ENCODE measurements around the gene CDYL. TPM values are rescaled to one million over a fixed set of nuclear protein-coding genes. Genes with fewer than 3 reads are reported as not detected.
A peak's percentile ranks its signal among the peaks of the same experiment; 100 is the strongest.

The CDYL gene
- total and polyA plus RNA-seq, 7 donors: 14.2 to 82.8 (median 37.9) TPM

DNA sequence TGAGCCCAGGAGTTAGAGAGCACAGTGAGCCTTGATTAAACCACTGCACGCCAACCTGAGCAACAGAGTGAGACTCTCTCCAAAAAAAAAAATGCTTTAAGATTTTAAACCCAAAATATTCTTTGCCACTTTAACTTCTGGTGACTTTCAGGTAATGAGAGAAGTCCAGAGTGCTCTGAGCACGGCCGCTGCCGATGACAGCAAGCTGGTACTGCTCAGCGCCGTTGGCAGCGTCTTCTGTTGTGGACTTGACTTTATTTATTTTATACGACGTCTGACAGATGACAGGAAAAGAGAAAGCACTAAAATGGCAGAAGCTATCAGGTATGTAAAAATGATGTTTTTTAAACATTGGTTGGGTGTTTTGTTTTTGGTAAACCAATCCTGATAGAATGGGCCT lies 161.2 kb downstream of the CDYL start:
- H3K27ac ChIP-seq: no peak overlapping the region
- no peak for DNase-seq
- H3K36me3 ChIP-seq: peaks cover 0 to 5% (median 0%) of the 10 kb centered on the region in 4 donors
- TF ChIP-seq EP300 (IDR thresholded peaks at IDR 0.05) (no peak), POLR2A (IDR thresholded peaks at IDR 0.05) (no peak), POLR2AphosphoS5 (IDR thresholded peaks at IDR 0.05) (no peak), CTCF (IDR thresholded peaks at IDR 0.05) (no peak)
- WGBS, 2 donors: 89 to 94% methylated on average over 9 of the region's 9 CpGs
- intact Hi-C loops (cut with DNase I): loop anchor here (10.0 kb wide), 2 partner anchors 163 to 623 kb away; partner anchors contain the start of gene CDYL
- H3K4me3 ChIP-seq: no peak overlapping the region
- no peaks in the 10 kb centered on the region for H3K9me3 ChIP-seq
- H3K4me1 ChIP-seq: peaks cover 0 to 16% (median 13%) of the 10 kb centered on the region in 4 donors
- no peaks in the 10 kb centered on the region for H3K27me3 ChIP-seq

DNA sequence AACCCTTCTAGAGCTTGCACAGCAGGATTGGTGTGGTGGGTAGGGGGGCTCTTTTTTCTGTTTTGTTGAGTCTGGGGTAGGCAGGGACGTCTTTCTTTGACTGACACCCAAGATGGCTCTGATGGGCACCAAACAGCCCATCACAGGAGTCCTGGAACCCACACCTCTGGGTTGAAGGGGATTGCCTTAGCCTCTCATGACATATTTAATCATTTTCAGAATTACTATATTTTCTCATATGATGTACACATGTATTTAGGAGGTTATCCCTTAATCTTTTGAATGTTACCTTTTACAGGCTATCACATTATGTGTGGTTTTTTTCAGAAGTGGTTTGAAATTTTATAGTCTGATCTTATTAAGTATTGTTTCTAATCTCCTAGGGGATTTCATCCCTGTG lies 163.0 kb downstream of the CDYL start:
- intact Hi-C loops (cut with DNase I): loop anchor here (10.0 kb wide), 2 partner anchors 164 to 624 kb away; partner anchors contain the start of gene CDYL
- 82 to 86% methylated on average over 1 of the region's 1 CpG for WGBS, 2 donors
- no peak for DNase-seq

GRCh38 chr6:4940416-4940815 lies 164.2 kb downstream of the CDYL start:
- Histone ChIP-seq H3K9me3 (no peaks in the 10 kb centered on the region), H3K4me1 (peaks cover 0 to 20% (median 15%) of the 10 kb centered on the region in 4 donors), H3K27me3 (no peaks in the 10 kb centered on the region), H3K27ac (no peak overlapping the region), H3K36me3 (peaks cover 0 to 19% (median 7%) of the 10 kb centered on the region in 4 donors), H3K4me3 (no peak overlapping the region)
- intact Hi-C loops (cut with DNase I): no loop called here
- 60 to 77% methylated on average over 5 of the region's 5 CpGs for WGBS, 2 donors
- no peak for DNase-seq
- no peak for TF ChIP-seq POLR2A (IDR thresholded peaks at IDR 0.05)

More for the DNA sequence above, 163.0 kb downstream of the CDYL start:
- Histone ChIP-seq H3K4me3 (no peak overlapping the region), H3K4me1 (peaks cover 0 to 20% (median 15%) of the 10 kb centered on the region in 4 donors), H3K27me3 (no peaks in the 10 kb centered on the region), H3K9me3 (no peaks in the 10 kb centered on the region), H3K27ac (no peak overlapping the region), H3K36me3 (peaks cover 0 to 11% (median 1%) of the 10 kb centered on the region in 4 donors)
- no peak for TF ChIP-seq CTCF (IDR thresholded peaks at IDR 0.05)

DNA sequence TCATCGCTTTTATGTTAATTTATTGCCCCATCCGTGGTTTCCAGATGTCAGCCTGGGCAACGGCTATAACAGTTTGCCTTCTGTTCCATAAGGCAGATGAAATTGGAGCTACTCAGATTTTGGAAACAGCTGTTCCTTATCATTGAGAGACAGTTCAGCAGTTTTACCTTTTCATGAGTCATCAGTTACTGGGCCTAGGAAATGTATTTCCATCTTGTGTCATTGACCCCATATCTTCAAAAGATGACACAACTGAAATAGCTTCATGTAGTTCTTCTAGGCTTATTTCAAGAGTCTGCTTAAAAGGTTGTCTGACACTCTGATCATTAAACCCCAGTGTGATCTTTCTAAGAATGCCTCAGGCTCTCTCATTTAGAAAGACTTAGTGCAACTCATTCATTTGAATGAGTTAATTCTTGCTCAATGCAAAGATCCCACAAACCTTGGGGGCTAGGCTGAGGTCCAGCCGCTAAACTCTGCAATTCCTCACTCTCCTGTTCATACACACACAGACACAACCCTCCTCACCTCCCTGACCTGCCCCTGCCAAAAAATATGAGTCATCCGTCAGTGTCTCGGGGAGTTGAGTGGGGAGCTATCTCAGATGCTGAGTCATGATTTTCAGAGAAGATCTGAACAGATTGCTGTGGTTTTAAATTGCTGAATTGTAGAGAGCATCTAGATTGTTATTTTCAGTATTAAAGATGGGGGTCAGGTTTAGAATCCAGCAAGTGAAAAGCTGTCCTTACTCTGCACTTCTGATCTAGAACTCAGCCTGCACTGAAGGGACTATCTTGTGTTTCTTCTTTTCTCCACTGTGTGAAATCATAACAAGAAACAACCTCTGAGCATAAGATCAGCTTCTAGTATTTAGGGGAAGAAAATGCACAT lies 165.8 kb downstream of the CDYL start:
- H3K4me3 ChIP-seq: no peak overlapping the region
- WGBS, 2 donors: 48 to 49% methylated on average over 6 of the region's 6 CpGs
- no peak for TF ChIP-seq CTCF (IDR thresholded peaks at IDR 0.05)
- peak in 2 of 4 donors; percentile 35 to 40 for TF ChIP-seq POLR2AphosphoS5 (IDR thresholded peaks at IDR 0.05)
- no peak for TF ChIP-seq EP300 (IDR thresholded peaks at IDR 0.05)
- no peak for TF ChIP-seq POLR2A (IDR thresholded peaks at IDR 0.05)
- peaks cover 0 to 20% (median 15%) of the 10 kb centered on the region in 4 donors for H3K4me1 ChIP-seq
- peak overlapping the region in 3 of 4 donors; percentile 0 to 58 (median 28) for H3K27ac ChIP-seq
- DNase-seq: no peak
- H3K36me3 ChIP-seq: peaks cover 0 to 25% (median 13%) of the 10 kb centered on the region in 4 donors
- H3K27me3 ChIP-seq: no peaks in the 10 kb centered on the region
- intact Hi-C loops (cut with DNase I): no loop called here
- no peaks in the 10 kb centered on the region for H3K9me3 ChIP-seq

DNA sequence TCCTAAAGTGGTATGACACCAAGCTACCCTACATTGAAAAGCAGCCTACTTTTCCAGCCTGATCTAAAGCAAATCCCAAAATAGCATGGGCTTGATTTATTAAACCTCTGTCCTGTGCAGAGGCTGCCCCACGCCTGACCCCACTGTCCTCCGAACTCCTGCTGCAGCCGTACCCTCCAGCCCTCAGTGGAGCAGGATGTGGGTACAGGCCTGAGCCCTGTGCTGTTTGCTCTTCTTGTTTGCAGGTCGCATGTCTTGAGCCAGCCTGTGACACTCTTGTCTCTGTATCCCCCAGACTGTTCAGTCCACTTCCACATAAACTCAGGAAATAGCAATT lies 166.4 kb downstream of the CDYL start:
- no peaks in the 10 kb centered on the region for H3K9me3 ChIP-seq
- 81 to 86% methylated on average over 4 of the region's 4 CpGs for WGBS, 2 donors
- H3K36me3 ChIP-seq: peaks cover 0 to 25% (median 13%) of the 10 kb centered on the region in 4 donors
- intact Hi-C loops (cut with DNase I): no loop called here
- H3K27me3 ChIP-seq: no peaks in the 10 kb centered on the region
- peak overlapping the region in 3 of 4 donors; percentile 0 to 58 (median 28) for H3K27ac ChIP-seq
- H3K4me1 ChIP-seq: peaks cover 0 to 20% (median 15%) of the 10 kb centered on the region in 4 donors
- TF ChIP-seq POLR2AphosphoS5 (IDR thresholded peaks at IDR 0.05) (no peak), CTCF (IDR thresholded peaks at IDR 0.05) (no peak), EP300 (IDR thresholded peaks at IDR 0.05) (no peak), POLR2A (IDR thresholded peaks at IDR 0.05) (no peak)
- no peak overlapping the region for H3K4me3 ChIP-seq
- no peak for DNase-seq
